ENCODE results near the gene JARID2.
"Not testable (repeated sequence)": the region's sequence is repeated elsewhere in the genome, so short reads cannot be mapped to it uniquely, and the experiment has no call there.

JARID2 gene

GRCh38 chr6:15316754-15317153 lies 70.9 kb downstream of the JARID2 start:
- DNase-seq: no peak

- no peak for DNase-seq
Measured at GRCh38 chr6:15317251-15317650, 71.4 kb downstream of the JARID2 start.

DNA sequence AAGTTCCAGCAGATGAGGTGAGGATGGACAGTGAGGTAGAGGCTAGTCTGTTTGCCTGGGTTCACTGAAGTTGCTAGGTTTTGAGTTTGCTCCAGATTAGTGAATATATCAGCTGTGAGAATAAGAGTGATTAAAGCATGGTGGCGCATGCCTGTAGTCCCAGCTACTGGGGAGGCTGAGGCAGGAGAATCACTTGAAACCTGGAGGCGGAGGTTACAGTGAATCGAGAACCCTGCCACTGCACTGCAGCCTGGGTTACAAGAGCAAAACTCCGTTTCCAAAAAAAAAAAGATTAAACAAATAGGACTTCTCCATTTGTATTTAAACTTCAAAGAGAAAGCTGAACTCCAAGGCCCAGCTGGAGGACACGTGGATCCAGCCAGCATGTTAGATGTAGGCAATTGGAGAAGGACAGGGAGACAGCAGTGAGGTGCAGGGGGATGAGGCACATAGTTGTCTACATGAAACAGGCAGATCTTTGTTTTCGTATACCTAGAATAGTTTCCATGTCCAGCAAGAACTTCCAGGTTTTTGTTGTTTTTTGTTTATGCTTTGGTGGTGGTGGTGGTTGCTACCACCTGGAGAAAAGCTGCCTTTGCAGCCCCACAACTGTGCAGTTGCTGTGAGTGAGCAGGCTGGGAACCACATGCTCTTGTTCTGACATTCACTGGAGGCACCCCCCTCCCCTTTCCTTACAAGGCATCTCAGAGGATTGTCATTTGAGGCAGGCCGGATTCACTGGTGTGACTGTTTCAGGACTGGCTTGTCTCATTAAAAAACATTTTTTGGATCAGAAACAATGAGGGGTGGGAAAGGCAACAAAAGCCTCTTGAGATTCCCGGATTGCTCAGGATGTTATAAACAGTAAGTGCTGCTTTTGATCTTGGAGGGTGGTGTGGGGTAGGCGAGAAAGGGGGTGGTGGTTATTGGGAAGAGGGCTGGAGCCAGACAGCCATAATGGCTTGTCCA lies 72.3 kb downstream of the JARID2 start:
- DNase-seq: no peak

- no peak for DNase-seq
Measured at GRCh38 chr6:15319677-15320076, 73.8 kb downstream of the JARID2 start.

GRCh38 chr6:15320693-15321092 lies 74.8 kb downstream of the JARID2 start:
- no peak for DNase-seq

DNA sequence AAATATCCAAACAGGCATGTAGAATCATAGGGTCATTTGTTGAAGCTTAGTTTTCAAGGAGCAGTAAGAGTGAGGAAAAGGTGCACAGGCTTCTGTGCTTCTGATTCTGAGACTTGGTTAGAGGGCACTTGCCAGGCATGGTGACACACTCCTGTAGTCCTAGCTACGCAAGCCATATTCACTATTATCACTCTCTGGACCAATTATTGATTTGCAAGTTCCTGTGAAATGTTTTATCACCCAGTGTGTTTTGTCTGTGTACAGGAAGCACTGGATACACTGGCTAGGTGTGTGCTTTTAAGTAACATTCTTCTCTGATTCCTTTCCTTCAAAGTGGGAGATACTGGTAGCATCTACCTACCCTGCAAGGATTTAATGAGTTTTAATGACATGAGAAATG lies 76.3 kb downstream of the JARID2 start:
- DNase-seq: no peak

DNA sequence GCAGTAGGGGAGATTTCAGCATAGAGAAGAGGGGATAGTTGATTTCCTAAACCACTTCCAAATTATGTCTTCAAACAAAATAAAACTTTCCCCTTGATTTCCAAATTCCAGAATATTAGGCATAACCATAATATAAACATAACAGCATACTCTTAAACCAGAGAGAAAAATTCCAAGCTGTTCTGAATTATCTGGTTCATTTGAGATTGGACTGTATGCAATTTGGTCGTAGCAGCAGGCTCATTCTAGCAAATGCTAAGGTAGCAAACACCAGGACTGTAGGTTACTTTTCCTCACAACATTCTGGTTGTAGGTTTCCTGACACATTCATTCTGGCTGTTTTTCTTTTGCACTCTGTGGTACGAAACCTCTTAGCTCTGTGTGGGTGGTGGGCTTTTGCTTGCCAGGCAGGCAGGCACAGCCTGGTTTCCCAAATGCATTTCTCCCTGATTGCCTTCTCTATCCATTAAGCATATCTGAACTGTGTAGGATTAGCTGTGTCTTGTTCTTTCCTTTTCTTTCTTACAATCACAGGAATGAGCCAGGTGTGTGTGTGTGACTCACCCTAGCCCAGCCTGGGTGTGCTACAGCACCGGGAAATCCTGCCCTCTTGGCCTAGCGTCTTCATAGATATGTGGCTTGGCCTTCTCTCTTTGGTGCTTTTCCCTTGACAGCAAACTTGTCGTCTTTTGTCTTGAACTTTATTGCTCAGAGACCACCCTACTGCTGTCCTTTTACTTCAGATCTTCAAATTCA lies 77.1 kb downstream of the JARID2 start:
- no peak for DNase-seq

DNA sequence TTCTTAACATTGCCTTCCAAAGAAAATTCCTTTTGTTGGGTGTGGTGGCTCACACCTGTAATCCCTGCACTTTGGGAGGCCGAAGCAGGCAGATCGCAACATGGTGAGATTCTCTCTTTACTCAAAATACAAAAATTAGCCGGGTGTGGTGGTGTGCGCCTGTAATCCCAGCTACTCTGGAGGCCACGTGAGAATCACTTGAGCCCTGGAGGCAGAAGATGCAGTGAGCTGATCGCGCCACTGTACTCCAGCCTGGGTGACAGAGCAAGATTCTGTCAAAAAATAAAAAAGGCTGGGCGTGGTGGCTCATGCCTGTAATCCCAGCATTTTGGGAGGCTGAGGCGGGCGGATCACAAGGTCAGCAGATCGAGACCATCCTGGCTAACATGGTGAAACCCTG lies 77.7 kb downstream of the JARID2 start:
- DNase-seq: not testable (repeated sequence)

- no peak for DNase-seq
Measured at GRCh38 chr6:15324427-15324985, 78.6 kb downstream of the JARID2 start.

DNA sequence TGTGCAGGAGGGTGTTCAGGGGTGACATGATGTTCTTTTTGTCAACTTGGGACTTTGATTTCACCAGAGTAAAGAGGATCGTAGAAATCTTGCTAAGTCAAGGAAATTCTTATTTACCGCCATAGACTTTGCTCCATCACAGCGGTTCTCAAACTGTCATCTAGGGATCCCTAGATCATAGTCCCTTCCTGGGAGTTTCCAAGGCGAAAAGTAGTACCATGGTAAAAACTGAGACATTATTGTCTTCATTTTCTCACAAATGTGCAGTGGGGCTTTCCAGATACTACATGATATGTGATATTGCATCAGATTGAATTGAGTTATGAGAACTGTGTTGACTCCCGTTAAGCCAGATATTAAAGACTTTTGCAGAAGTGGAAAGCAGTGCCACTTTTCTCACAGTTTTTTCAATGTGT lies 79.7 kb downstream of the JARID2 start:
- DNase-seq: no peak

- no peak for DNase-seq
Measured at GRCh38 chr6:15326067-15326614, 80.3 kb downstream of the JARID2 start.

DNA sequence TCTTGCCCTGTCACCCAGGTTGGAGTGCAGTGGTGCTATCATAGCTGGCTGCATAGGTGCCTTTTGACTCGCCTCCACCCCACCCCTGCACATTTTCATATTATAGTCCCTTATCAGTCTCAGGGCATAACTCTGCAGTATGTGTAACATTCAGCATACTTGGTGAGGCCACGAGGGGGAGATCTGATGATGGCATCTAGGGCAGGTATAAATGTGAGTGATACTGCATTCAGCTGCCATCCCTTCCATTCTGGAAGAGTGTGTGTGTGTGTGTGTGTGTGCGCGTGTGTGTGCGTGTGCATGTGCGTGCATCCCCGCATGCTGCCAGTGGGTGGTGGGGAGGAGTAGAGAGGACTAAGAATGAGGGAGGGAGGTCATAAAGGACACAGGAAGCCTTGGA lies 81.4 kb downstream of the JARID2 start:
- peak; percentile 12 for DNase-seq

DNA sequence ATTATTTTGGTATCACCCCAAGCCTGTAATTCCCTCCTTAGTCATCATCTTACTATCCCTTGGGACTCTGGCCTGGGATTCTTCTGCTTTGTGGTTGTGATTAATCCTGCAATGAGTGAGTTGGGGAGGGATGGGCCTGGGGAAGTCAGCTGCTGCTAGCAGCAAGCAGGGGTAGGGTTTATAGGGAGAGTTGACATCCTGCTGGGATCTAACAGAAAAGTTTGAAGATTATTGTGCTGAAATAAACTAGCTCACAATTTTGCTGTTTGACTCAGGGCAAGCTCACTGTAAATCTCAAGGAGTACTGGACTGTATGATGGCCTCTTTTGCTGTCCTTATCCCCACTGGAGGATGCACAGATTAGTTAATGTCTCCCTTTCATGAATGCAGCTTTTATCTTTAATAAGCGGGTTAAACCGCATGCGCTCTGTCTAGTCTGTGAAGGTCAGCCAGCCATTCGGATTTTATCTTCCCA lies 83.4 kb downstream of the JARID2 start:
- DNase-seq: no peak

- DNase-seq: no peak
Measured at GRCh38 chr6:15330174-15330944, 84.5 kb downstream of the JARID2 start.

DNA sequence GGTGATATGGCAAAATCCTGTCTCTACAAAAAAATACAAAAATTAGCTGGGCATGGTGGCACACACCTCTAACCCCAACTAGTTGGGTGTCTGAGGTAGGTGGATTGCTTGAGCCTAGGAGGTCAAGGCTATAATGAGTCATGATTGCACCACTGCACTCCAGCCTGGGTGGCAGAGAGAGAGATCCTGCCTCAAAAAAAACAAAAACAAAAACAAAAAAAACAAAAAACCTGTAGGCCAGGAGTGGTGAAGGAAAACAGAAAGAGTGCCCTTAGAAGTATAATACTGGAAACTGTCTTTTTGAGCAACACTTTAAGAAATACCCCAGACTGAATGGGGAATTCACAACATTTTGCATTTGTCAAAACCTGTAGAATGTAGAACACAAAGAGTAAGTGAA lies 85.3 kb downstream of the JARID2 start:
- no peak for DNase-seq

GRCh38 chr6:15331629-15332251 lies 85.9 kb downstream of the JARID2 start:
- no peak for DNase-seq

GRCh38 chr6:15332446-15332845 lies 86.6 kb downstream of the JARID2 start:
- DNase-seq: no peak

- no peak for DNase-seq
Measured at GRCh38 chr6:15335385-15335784, 89.5 kb downstream of the JARID2 start.

GRCh38 chr6:15335916-15336315 lies 90.0 kb downstream of the JARID2 start:
- no peak for DNase-seq

GRCh38 chr6:15336900-15337560 lies 91.2 kb downstream of the JARID2 start:
- DNase-seq: no peak

DNA sequence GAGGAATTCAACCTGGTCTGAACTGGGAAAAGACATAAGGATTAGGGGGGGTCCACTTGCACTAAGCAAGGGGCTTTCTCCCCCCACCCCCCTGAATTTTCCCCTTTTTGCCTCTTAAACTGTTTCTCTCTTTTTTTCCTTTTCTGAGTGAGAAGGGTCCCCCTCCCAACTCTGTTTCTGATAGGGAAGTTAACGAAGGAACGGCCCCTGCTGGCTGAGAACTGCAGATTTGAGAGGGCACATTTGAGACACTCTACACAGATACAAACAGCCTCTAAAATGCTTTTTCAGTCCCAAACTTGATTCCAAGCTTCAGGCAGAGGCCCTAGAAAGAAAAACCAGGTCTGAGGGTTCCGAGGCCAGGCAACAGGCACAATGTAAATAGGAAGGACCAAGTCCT lies 91.7 kb downstream of the JARID2 start:
- no peak for DNase-seq
